ENCODE measurements around the gene PWP1. TPM values are rescaled to one million over a fixed set of nuclear protein-coding genes. Genes with fewer than 3 reads are reported as not detected.
"Not testable (repeated sequence)": the region's sequence is repeated elsewhere in the genome, so short reads cannot be mapped to it uniquely, and the experiment has no call there.

Gene PWP1
- total RNA-seq, 1 donor from 2014 or later = 28.2 TPM

- not testable (repeated sequence) for DNase-seq (ENCODE audit: low spot score, unreplicated experiment); H3K27me3 Mint-ChIP-seq; H3K27ac Mint-ChIP-seq; H3K9me3 Mint-ChIP-seq (ENCODE audit: low read depth); H3K4me3 Mint-ChIP-seq (ENCODE audit: low read depth); H3K4me1 Mint-ChIP-seq (ENCODE audit: low read depth)
- H3K36me3 Mint-ChIP-seq (ENCODE audit: insufficient read depth) = peaks cover 47% of the 10 kb centered on the region
- peak; percentile 14 for TF ChIP-seq CTCF (IDR thresholded peaks at IDR 0.05; ENCODE audit: unreplicated experiment)
Observed at GRCh38 chr12:107695772-107696171, 10.2 kb downstream of the PWP1 start.

GRCh38 chr12:107702106-107702505 is 16.5 kb downstream of the PWP1 start:
- H3K27ac Mint-ChIP-seq = no peak overlapping the region
- no peak for DNase-seq (ENCODE audit: low spot score, unreplicated experiment)
- no peak for TF ChIP-seq CTCF (IDR thresholded peaks at IDR 0.05; ENCODE audit: unreplicated experiment)
- H3K4me3 Mint-ChIP-seq (ENCODE audit: low read depth) = no peak overlapping the region
- H3K9me3 Mint-ChIP-seq (ENCODE audit: low read depth) = peaks cover 12% of the 10 kb centered on the region
- H3K27me3 Mint-ChIP-seq = no peaks in the 10 kb centered on the region
- H3K4me1 Mint-ChIP-seq (ENCODE audit: low read depth) = no peaks in the 10 kb centered on the region
- peaks cover 68% of the 10 kb centered on the region for H3K36me3 Mint-ChIP-seq (ENCODE audit: insufficient read depth)

GRCh38 chr12:107704041-107704440 is 18.4 kb downstream of the PWP1 start:
- DNase-seq (ENCODE audit: low spot score, unreplicated experiment) = no peak
- Mint-ChIP-seq H3K4me3 (ENCODE audit: low read depth) (no peak overlapping the region), H3K27me3 (no peaks in the 10 kb centered on the region), H3K9me3 (ENCODE audit: low read depth) (peaks cover 12% of the 10 kb centered on the region), H3K27ac (no peak overlapping the region), H3K4me1 (ENCODE audit: low read depth) (no peaks in the 10 kb centered on the region), H3K36me3 (ENCODE audit: insufficient read depth) (peaks cover 74% of the 10 kb centered on the region)
- TF ChIP-seq CTCF (IDR thresholded peaks at IDR 0.05; ENCODE audit: unreplicated experiment) = no peak

DNA sequence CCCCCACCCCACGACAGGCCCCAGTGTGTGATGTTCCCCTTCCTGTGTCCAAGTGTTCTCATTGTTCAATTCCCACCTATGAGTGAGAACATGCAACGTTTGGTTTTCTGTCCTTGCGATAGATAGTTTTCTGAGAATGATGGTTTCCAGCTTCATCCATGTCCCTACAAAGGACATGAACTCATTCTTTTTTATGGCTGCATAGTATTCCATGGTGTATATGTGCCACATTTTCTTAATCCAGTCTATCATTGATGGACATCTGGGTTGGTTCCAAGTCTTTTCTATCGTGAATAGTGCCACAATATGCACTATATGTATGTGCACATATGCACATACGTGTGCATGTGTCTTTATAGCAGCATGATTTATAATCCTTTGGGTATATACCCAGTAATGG is 19.9 kb downstream of the PWP1 start:
- not testable (repeated sequence) for H3K27me3 Mint-ChIP-seq; H3K9me3 Mint-ChIP-seq (ENCODE audit: low read depth)

DNA sequence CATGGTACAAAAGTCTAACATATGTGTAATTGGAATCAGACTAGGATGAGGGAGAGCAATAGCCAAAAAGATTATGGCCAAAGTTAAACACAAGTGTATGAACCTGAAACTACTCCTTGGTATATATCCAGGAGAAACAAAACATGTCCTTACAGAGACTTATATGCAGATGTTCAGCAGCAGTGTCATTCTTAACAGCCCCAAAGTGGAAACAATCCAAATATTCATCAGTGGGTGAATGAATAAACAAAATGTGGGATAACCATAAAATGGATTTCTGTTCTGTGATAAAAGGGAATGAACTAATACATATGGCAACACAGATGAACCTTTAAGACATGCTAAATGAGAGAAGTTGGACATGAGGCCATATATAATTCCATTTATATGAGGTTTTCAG is 30.2 kb downstream of the PWP1 start:
- Mint-ChIP-seq H3K4me1 (ENCODE audit: low read depth) (no peaks in the 10 kb centered on the region), H3K36me3 (ENCODE audit: insufficient read depth) (peaks cover 20% of the 10 kb centered on the region)

More for the DNA sequence above, 19.9 kb downstream of the PWP1 start:
- H3K27ac Mint-ChIP-seq; H3K4me1 Mint-ChIP-seq (ENCODE audit: low read depth); DNase-seq (ENCODE audit: low spot score, unreplicated experiment); H3K4me3 Mint-ChIP-seq (ENCODE audit: low read depth): not testable (repeated sequence)
- peaks cover 68% of the 10 kb centered on the region for H3K36me3 Mint-ChIP-seq (ENCODE audit: insufficient read depth)

More for the DNA sequence above, 30.2 kb downstream of the PWP1 start:
- DNase-seq (ENCODE audit: low spot score, unreplicated experiment) = no peak
- no peak overlapping the region for H3K4me3 Mint-ChIP-seq (ENCODE audit: low read depth)
- no peak overlapping the region for H3K27ac Mint-ChIP-seq
- no peaks in the 10 kb centered on the region for H3K27me3 Mint-ChIP-seq
- H3K9me3 Mint-ChIP-seq (ENCODE audit: low read depth) = no peaks in the 10 kb centered on the region
- TF ChIP-seq CTCF (IDR thresholded peaks at IDR 0.05; ENCODE audit: unreplicated experiment) = no peak

Data from progenitor cell of endocrine pancreas (in vitro differentiated cells).